ENCODE results near the gene MORN1. TPM values are rescaled to one million over a fixed set of nuclear protein-coding genes. Genes with fewer than 3 reads are reported as not detected.

The MORN1 gene
- total RNA-seq, 4 donors from 2014 or later = 7.0 to 9.8 (median 8.0) TPM

- TF ChIP-seq CTCF (IDR thresholded peaks at IDR 0.05) = no peak
- no peak for TF ChIP-seq POLR2A (IDR thresholded peaks at IDR 0.05; ENCODE audit: low read depth)
- TF ChIP-seq EP300 (IDR thresholded peaks at IDR 0.05) = no peak
- TF ChIP-seq POLR2AphosphoS5 (IDR thresholded peaks at IDR 0.05) = no peak
- Histone ChIP-seq H3K4me1 (no peaks in the 10 kb centered on the region), H3K27me3 (no peaks in the 10 kb centered on the region), H3K4me3 (no peak overlapping the region), H3K9me3 (no peaks in the 10 kb centered on the region), H3K27ac (replicated peaks in 1 of 4) (no peak overlapping the region), H3K36me3 (peaks cover 40 to 100% (median 97%) of the 10 kb centered on the region in 4 donors)
- DNase-seq (ENCODE audit: extremely low spot score) = no peak
- intact Hi-C loops (cut with DNase I) = no loop called here
- WGBS = 93% methylated on average over 19 of the region's 23 CpGs
Observed at GRCh38 chr1:2402420-2402819, 11.1 kb upstream of the MORN1 start.

GRCh38 chr1:2400950-2401649 lies 9.7 kb upstream of the MORN1 start:
- Histone ChIP-seq H3K27ac (replicated peaks in 1 of 4) (no peak overlapping the region), H3K27me3 (no peaks in the 10 kb centered on the region), H3K36me3 (peaks cover 53 to 100% (median 98%) of the 10 kb centered on the region in 4 donors)

GRCh38 chr1:2400576-2400909 lies 9.2 kb upstream of the MORN1 start:
- H3K4me1 ChIP-seq = peaks cover 0 to under 1% (median 0%) of the 10 kb centered on the region in 4 donors
- no peak for DNase-seq (ENCODE audit: extremely low spot score)
- H3K27ac ChIP-seq (replicated peaks in 1 of 4) = no peak overlapping the region
- H3K36me3 ChIP-seq = peaks cover 59 to 100% (median 98%) of the 10 kb centered on the region in 4 donors
- intact Hi-C loops (cut with DNase I) = no loop called here
- WGBS = 85% methylated on average over 10 of the region's 10 CpGs
- TF ChIP-seq POLR2AphosphoS5 (IDR thresholded peaks at IDR 0.05) (no peak), EP300 (IDR thresholded peaks at IDR 0.05) (no peak), CTCF (IDR thresholded peaks at IDR 0.05) (no peak), POLR2A (IDR thresholded peaks at IDR 0.05; ENCODE audit: low read depth) (no peak)
- no peaks in the 10 kb centered on the region for H3K27me3 ChIP-seq
- no peaks in the 10 kb centered on the region for H3K9me3 ChIP-seq
- no peak overlapping the region for H3K4me3 ChIP-seq

More at GRCh38 chr1:2400950-2401649, 9.7 kb upstream of the MORN1 start:
- 78% methylated on average over 13 of the region's 14 CpGs for WGBS
- TF ChIP-seq EP300 (IDR thresholded peaks at IDR 0.05) (no peak), CTCF (IDR thresholded peaks at IDR 0.05) (no peak), POLR2AphosphoS5 (IDR thresholded peaks at IDR 0.05) (no peak), POLR2A (IDR thresholded peaks at IDR 0.05; ENCODE audit: low read depth) (no peak)
- H3K9me3 ChIP-seq = no peaks in the 10 kb centered on the region
- intact Hi-C loops (cut with DNase I) = no loop called here
- H3K4me3 ChIP-seq = no peak overlapping the region
- H3K4me1 ChIP-seq = no peaks in the 10 kb centered on the region
- no peak for DNase-seq (ENCODE audit: extremely low spot score)

GRCh38 chr1:2399890-2400575 lies 8.7 kb upstream of the MORN1 start:
- Histone ChIP-seq H3K4me1 (peaks cover 0 to 5% (median 3%) of the 10 kb centered on the region in 4 donors), H3K36me3 (peaks cover 60 to 100% (median 97%) of the 10 kb centered on the region in 4 donors), H3K9me3 (no peaks in the 10 kb centered on the region), H3K27me3 (no peaks in the 10 kb centered on the region), H3K27ac (replicated peaks in 1 of 4) (no peak overlapping the region), H3K4me3 (no peak overlapping the region)
- WGBS = 86% methylated on average over 19 of the region's 22 CpGs
- TF ChIP-seq POLR2AphosphoS5 (IDR thresholded peaks at IDR 0.05) = no peak
- no peak for TF ChIP-seq EP300 (IDR thresholded peaks at IDR 0.05)
- no peak for TF ChIP-seq CTCF (IDR thresholded peaks at IDR 0.05)
- no peak for TF ChIP-seq POLR2A (IDR thresholded peaks at IDR 0.05; ENCODE audit: low read depth)
- DNase-seq (ENCODE audit: extremely low spot score) = no peak
- intact Hi-C loops (cut with DNase I) = no loop called here

Measured in esophagus muscularis mucosa (tissue), 4 donors.